Endodermal cell (in vitro differentiated cells): ENCODE data around the gene CHPF2. TPM values are rescaled to one million over a fixed set of nuclear protein-coding genes. Genes with fewer than 3 reads are reported as not detected.

ENCODE experiments used
- DNase-seq: peaks from one replicate; pipeline ENCODE4 v3.0.0-alpha.2; 2017
- H3K27ac ChIP-seq: 2 replicates; pipeline ENCODE4 v1.5.1; 2013; ENCODE audit warnings: mild to moderate bottlenecking, low read depth, low read length, moderate library complexity
- H3K27me3 ChIP-seq: 2 replicates; pipeline ENCODE4 v1.6.1; 2013; ENCODE audit warnings: mild to moderate bottlenecking, low read length, moderate library complexity; ENCODE audit not compliant: insufficient read depth, control insufficient read depth, poor library complexity, severe bottlenecking
- H3K36me3 ChIP-seq: 2 replicates; pipeline ENCODE4 v1.7.0; 2013; ENCODE audit warnings: mild to moderate bottlenecking, low read length, moderate library complexity; ENCODE audit not compliant: control insufficient read depth, insufficient read depth
- H3K4me1 ChIP-seq: one replicate; pipeline ENCODE4 v1.7.0; 2013; ENCODE audit warnings: low read length; ENCODE audit not compliant: control insufficient read depth, insufficient read depth
- H3K4me3 ChIP-seq: 2 replicates; pipeline ENCODE4 v1.5.1; 2013; ENCODE audit warnings: mild to moderate bottlenecking, low read length, moderate library complexity
- H3K9ac ChIP-seq: 2 replicates; pipeline ENCODE4 v1.6.1; 2013; ENCODE audit warnings: mild to moderate bottlenecking, low read length, moderate library complexity; ENCODE audit not compliant: poor library complexity, severe bottlenecking; ENCODE audit errors: extremely low read depth
- H3K9me3 ChIP-seq: 2 replicates; pipeline ENCODE4 v1.6.1; 2013; ENCODE audit warnings: mild to moderate bottlenecking, low read length, moderate library complexity; ENCODE audit not compliant: control insufficient read depth
- H3K27ac Mint-ChIP-seq: 2 replicates; pipeline ENCODE4 v1.8.0; 2020; ENCODE audit warnings: mixed read lengths
- H3K27me3 Mint-ChIP-seq: 2 replicates; pipeline ENCODE4 v1.8.0; 2021; ENCODE audit warnings: mild to moderate bottlenecking, mixed read lengths; ENCODE audit not compliant: insufficient read depth
- H3K36me3 Mint-ChIP-seq: 2 replicates; pipeline ENCODE4 v1.8.0; 2020; ENCODE audit warnings: low read depth, mixed read lengths
- H3K4me1 Mint-ChIP-seq: 2 replicates; pipeline ENCODE4 v1.8.0; 2020; ENCODE audit warnings: mixed read lengths
- H3K4me3 Mint-ChIP-seq: 2 replicates; pipeline ENCODE4 v1.8.0; 2020; ENCODE audit warnings: mild to moderate bottlenecking, moderate library complexity, mixed read lengths
- H3K9me3 Mint-ChIP-seq: 2 replicates; pipeline ENCODE4 v1.8.0; 2020; ENCODE audit warnings: mild to moderate bottlenecking, mixed read lengths
- CTCF ChIP-seq: fragments of 200-600 bp; sonication (generic); conservative IDR thresholded peaks from 2 replicates; pipeline ENCODE4 v1.5.0; 2021; ENCODE audit warnings: antibody characterized with exemption, mild to moderate bottlenecking
- WGBS, 2 experiments: methylation state at CpG; one replicate each; pipeline versions ENCODE4 v1.1.5 to v1.1.7; 2013; ENCODE audit warnings: missing lambda C conversion rate in 2 of 2, mixed read lengths in 1 of 2; ENCODE audit not compliant: insufficient coverage in 1 of 2, insufficient read length in 1 of 2; 5-methylcytosine and 5-hydroxymethylcytosine counted together
- total RNA-seq, 2 donors: library from RNA; stranded (reverse); fragmentation: NEBNext Ultra II Directional in 1 of 2; extraction: Animal tissue kit (Norgen Biotek cat#: 25700) in 1 of 2; gene quantifications; 2 replicates in 1 of 2; 3 replicates in 1 of 2; pipeline ENCODE4 v1.2.1, GENCODE V29; 2021

CHPF2 gene
- total RNA-seq, 2 donors from 2014 or later = 31.9 to 35.6 TPM

DNA sequence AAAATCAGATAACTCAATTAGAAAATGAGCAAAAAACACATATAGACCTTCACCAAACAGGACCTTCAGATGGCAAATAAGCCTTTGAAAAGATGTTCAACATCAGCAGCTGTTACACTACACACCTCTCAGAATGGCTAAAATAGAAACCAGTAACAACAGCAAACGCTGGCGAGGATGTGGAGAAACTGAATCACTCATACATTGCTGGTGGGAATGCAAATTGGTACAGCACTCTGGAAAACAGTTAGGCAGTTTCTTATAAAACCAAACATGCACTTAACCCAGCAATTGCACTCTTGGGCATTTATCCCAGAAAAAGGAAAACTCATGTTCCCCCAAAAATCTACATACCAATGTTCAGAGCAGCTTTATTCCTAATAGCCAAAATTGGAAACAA, 53.9 kb downstream of the CHPF2 start:
- DNase-seq = no peak
- H3K9me3 ChIP-seq = peaks cover 8% of the 10 kb centered on the region
- H3K4me3 Mint-ChIP-seq = no peak overlapping the region
- no peaks in the 10 kb centered on the region for H3K36me3 ChIP-seq
- H3K9me3 Mint-ChIP-seq = peaks cover 5% of the 10 kb centered on the region
- H3K27ac ChIP-seq = no peak overlapping the region
- no peak overlapping the region for H3K27ac Mint-ChIP-seq
- H3K27me3 Mint-ChIP-seq = peaks cover 17% of the 10 kb centered on the region
- TF ChIP-seq CTCF = no peak
- no peaks in the 10 kb centered on the region for H3K27me3 ChIP-seq
- no peaks in the 10 kb centered on the region for H3K4me1 ChIP-seq
- no peak overlapping the region for H3K4me3 ChIP-seq
- 91% methylated on average over 2 of the region's 2 CpGs; no CpG with 5 or more reads in 1 of the 2 experiments for WGBS, 2 experiments
- no peaks in the 10 kb centered on the region for H3K36me3 Mint-ChIP-seq
- no peak overlapping the region for H3K9ac ChIP-seq
- no peaks in the 10 kb centered on the region for H3K4me1 Mint-ChIP-seq

Other genes with a start within 250 kb of the CHPF2 start
- 1 to 10 TPM; 2.3 to 9.1 TPM for gene NOS3, start 241.5 kb upstream of the CHPF2 start, total RNA-seq
- gene ATG9B, start 208.0 kb upstream of the CHPF2 start, total RNA-seq = 1 to 10 TPM; 2.0 to 3.0 TPM
- gene ABCB8, start 204.0 kb upstream of the CHPF2 start, total RNA-seq = 10 to 100 TPM; 35.9 to 37.2 TPM
- 1 to 10 TPM; 2.5 to 3.0 TPM for gene ASIC3, start 184.0 kb upstream of the CHPF2 start, total RNA-seq
- gene CDK5, start 174.6 kb upstream of the CHPF2 start, total RNA-seq = 10 to 100 TPM; 22.2 to 25.2 TPM
- gene SLC4A2, start 172.9 kb upstream of the CHPF2 start, total RNA-seq = 100 to 1,000 TPM; 265 to 284 TPM
- 10 to 100 TPM; 64.0 to 71.0 TPM for gene FASTK, start 151.7 kb upstream of the CHPF2 start, total RNA-seq
- gene TMUB1, start 149.0 kb upstream of the CHPF2 start, total RNA-seq = 10 to 100 TPM; 48.1 to 52.6 TPM
- gene AGAP3, start 146.0 kb upstream of the CHPF2 start, total RNA-seq = 100 to 1,000 TPM; 113 to 116 TPM
- not detected for gene GBX1, start 64.8 kb upstream of the CHPF2 start, total RNA-seq
- not detected for gene ASB10, start 45.2 kb upstream of the CHPF2 start, total RNA-seq
- not detected for gene H2BK1, start 22.0 kb upstream of the CHPF2 start, total RNA-seq
- gene ABCF2, start 5.3 kb upstream of the CHPF2 start, total RNA-seq = 10 to 100 TPM; 43.3 to 48.9 TPM
- 10 to 100 TPM; 40.0 to 43.5 TPM for gene SMARCD3, start 16.2 kb downstream of the CHPF2 start, total RNA-seq
- 10 to 100 TPM; 50.2 to 64.7 TPM for gene NUB1, start 109.3 kb downstream of the CHPF2 start, total RNA-seq
- gene WDR86, start 177.6 kb downstream of the CHPF2 start, total RNA-seq = 10 to 100 TPM; 83.3 to 94.2 TPM
- gene CRYGN, start 207.7 kb downstream of the CHPF2 start, total RNA-seq = 1 to 10 TPM; 2.3 to 4.4 TPM